Hematopoietic multipotent progenitor cell treated with erythropoietin and hydrocortisone succinate and interleukin-3 and kit ligand, for 8 days (in vitro differentiated cells): ENCODE measurements around the gene MAP3K4.
A peak's percentile ranks its signal among the peaks of the same experiment; 100 is the strongest.
"Not testable (repeated sequence)": the region's sequence is repeated elsewhere in the genome, so short reads cannot be mapped to it uniquely, and the experiment has no call there.

Source experiments
- DNase-seq: peaks from one replicate; pipeline ENCODE4 v3.0.0-alpha.2; 2015

MAP3K4 gene

GRCh38 chr6:161085246-161085645, 93.7 kb downstream of the MAP3K4 start:
- DNase-seq, result no peak

GRCh38 chr6:161088676-161089328, 97.2 kb downstream of the MAP3K4 start:
- no peak for DNase-seq

- no peak for DNase-seq
Observed at GRCh38 chr6:161091151-161091550, 99.6 kb downstream of the MAP3K4 start.

GRCh38 chr6:161091972-161092701, 100.6 kb downstream of the MAP3K4 start:
- no peak for DNase-seq

GRCh38 chr6:161094955-161095354, 103.4 kb downstream of the MAP3K4 start:
- no peak for DNase-seq

- DNase-seq, result no peak
Observed at GRCh38 chr6:161095916-161096315, 104.3 kb downstream of the MAP3K4 start.

- DNase-seq, result no peak
Observed at GRCh38 chr6:161100072-161100471, 108.5 kb downstream of the MAP3K4 start.

- DNase-seq, result peak; percentile 5
Observed at GRCh38 chr6:161101517-161101916, 109.9 kb downstream of the MAP3K4 start.

- DNase-seq, result no peak
Observed at GRCh38 chr6:161103475-161103874, 111.9 kb downstream of the MAP3K4 start.

GRCh38 chr6:161104966-161105365, 113.4 kb downstream of the MAP3K4 start:
- no peak for DNase-seq

GRCh38 chr6:161105408-161105807, 113.8 kb downstream of the MAP3K4 start:
- no peak for DNase-seq

- no peak for DNase-seq
Observed at GRCh38 chr6:161107779-161108730, 116.5 kb downstream of the MAP3K4 start.

GRCh38 chr6:161108916-161109315, 117.3 kb downstream of the MAP3K4 start:
- no peak for DNase-seq

- no peak for DNase-seq
Observed at GRCh38 chr6:161109366-161109765, 117.8 kb downstream of the MAP3K4 start.

- DNase-seq, result no peak
Observed at GRCh38 chr6:161110028-161110779, 118.6 kb downstream of the MAP3K4 start.

- DNase-seq, result no peak
Observed at GRCh38 chr6:161111261-161111660, 119.7 kb downstream of the MAP3K4 start.

- no peak for DNase-seq
Observed at GRCh38 chr6:161115468-161115867, 123.9 kb downstream of the MAP3K4 start.

- DNase-seq, result no peak
Observed at GRCh38 chr6:161116554-161116953, 125.0 kb downstream of the MAP3K4 start.

GRCh38 chr6:161117308-161117707, 125.7 kb downstream of the MAP3K4 start:
- DNase-seq, result no peak

- DNase-seq, result no peak
Observed at GRCh38 chr6:161117942-161118341, 126.4 kb downstream of the MAP3K4 start.

- not testable (repeated sequence) for DNase-seq
Observed at GRCh38 chr6:161123319-161123718, 131.8 kb downstream of the MAP3K4 start.

GRCh38 chr6:161125591-161125990, 134.0 kb downstream of the MAP3K4 start:
- no peak for DNase-seq
